Measurements from ENCODE around the gene CARD6.
"Not testable (repeated sequence)": the region's sequence is repeated elsewhere in the genome, so short reads cannot be mapped to it uniquely, and the experiment has no call there.

CARD6 gene, protein sequence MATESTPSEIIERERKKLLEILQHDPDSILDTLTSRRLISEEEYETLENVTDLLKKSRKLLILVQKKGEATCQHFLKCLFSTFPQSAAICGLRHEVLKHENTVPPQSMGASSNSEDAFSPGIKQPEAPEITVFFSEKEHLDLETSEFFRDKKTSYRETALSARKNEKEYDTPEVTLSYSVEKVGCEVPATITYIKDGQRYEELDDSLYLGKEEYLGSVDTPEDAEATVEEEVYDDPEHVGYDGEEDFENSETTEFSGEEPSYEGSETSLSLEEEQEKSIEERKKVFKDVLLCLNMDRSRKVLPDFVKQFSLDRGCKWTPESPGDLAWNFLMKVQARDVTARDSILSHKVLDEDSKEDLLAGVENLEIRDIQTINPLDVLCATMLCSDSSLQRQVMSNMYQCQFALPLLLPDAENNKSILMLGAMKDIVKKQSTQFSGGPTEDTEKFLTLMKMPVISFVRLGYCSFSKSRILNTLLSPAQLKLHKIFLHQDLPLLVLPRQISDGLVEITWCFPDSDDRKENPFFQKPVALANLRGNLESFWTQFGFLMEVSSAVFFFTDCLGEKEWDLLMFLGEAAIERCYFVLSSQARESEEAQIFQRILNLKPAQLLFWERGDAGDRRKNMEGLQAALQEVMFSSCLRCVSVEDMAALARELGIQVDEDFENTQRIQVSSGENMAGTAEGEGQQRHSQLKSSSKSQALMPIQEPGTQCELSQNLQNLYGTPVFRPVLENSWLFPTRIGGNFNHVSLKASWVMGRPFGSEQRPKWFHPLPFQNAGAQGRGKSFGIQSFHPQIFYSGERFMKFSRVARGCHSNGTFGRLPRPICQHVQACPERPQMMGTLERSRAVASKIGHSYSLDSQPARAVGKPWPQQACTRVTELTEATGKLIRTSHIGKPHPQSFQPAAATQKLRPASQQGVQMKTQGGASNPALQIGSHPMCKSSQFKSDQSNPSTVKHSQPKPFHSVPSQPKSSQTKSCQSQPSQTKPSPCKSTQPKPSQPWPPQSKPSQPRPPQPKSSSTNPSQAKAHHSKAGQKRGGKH

DNA sequence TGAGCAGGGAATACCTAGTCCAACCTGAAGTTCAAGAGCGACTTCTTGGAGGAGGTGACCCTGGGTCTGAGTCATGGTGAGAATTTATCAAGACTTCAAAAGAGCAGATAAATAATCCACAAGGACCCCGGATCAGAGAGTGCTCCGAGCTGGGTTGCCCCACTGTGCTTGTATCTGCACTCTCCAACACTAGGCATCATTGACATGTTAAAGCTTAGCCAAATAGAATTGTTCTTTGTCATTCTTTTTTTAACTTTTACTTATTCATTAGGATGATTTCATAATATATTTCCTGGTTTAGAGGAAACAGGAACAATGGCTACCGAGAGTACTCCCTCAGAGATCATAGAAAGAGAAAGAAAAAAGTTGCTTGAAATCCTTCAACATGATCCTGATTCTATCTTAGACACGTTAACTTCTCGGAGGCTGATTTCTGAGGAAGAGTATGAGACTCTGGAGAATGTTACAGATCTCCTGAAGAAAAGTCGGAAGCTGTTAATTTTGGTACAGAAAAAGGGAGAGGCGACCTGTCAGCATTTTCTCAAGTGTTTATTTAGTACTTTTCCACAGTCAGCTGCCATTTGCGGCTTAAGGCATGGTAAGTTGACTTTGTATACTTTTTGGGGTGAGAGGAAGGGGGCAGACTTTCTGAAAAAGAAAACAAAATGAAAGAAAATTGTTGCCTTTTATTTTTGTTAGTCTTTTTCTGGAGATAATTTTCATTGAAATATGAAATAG lies at the start of gene CARD6:
Gene CARD6 (plus strand): TSS at position 300 of the 738 bp plus-strand sequence. CDS start 16 bp downstream, at position 316.
- peak; percentile 49 for DNase-seq

DNA sequence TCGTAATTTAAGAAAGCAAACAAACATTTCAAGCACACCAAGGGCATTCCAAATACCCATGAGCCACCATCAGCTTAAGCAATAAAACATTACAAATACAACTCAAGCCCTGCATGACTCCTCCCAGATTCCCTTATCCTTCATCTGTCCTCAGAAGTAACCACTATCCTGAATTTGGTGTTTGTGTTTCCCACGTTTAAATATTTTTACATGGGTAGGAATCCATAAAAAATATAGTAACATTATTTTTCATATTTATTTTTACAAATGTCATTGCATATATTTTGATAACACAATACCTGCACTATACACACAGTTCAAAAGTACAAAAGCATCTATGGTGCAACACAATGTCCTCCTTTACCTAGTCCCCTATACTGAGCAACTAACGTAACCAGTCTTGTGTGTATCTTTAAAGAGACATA lies 49.4 kb upstream of the CARD6 start:
- no peak for DNase-seq

DNA sequence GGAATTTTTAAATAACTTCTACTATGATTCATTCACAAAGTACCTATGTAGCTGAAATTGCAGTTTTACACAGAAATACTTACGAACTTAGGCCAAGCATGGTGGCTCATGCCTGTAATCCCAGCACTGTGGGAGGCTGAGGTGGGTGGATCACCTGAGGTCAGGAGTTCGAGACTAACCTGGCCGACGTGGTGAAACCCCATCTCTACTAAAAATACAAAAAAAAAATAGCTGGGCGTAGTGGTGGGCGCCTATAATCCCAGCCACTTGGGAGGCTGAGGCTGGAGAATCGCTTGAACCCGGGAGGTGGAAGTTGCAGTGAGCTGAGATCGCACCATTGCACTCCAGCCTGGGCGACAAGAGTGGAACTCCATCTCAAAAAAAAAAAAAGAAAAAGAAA lies 48.5 kb upstream of the CARD6 start:
- DNase-seq, result not testable (repeated sequence)

DNA sequence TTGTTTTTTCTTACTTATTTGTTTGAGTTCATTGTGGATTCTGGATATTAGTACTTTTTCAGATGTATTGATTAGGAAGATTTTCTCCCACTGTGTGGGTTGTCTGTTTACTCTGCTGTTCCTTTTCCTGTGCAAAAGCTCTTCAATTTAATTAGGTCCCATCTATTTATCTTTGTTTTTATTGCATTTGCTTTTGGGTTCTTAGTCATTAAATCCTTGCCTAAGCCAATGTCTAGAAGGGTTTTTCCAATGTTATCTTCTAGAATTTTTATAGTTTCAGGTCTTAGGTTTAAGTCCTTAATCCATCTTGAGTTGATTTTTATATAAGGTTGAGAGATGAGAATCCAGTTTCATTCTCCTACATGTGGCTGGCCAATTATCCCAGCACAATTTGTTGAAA lies 46.8 kb upstream of the CARD6 start:
- not testable (repeated sequence) for DNase-seq

DNA sequence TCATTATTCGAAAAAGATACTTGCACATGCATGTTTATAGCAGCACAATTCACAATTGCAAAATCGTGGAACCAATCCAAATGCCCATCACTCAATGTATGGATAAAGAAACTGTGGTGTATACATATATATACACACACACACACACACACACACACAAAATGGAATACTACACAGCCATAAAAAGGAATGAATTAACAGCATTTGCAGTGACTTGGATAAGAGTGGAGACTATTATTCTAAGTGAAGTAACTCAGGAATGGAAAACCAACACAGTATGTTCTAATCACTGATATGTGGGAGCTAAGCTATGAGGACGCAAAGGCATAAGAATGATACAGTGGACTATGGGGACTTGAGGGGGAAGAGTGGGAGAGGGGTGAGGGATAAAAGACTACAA lies 46.3 kb upstream of the CARD6 start:
- not testable (repeated sequence) for DNase-seq

DNA sequence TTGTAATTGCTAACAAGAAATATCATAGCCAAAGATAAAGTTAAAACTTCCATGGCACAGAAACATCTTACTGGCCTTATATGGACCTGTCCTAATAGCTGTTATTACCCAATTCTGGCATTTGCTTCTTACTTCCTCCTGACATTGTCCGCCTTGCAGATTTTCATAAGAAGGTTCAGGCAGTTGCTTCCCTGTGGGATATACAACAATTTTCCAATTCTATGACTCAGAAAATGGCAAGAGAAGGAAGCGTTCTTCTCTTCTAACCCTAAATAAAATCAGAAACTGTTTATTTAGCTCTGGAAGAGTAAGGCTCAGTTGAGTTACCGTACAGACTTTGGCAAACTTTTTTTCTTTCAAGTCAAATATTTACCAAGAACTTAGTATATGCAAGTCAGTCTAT lies 44.7 kb upstream of the CARD6 start:
- no peak for DNase-seq

DNA sequence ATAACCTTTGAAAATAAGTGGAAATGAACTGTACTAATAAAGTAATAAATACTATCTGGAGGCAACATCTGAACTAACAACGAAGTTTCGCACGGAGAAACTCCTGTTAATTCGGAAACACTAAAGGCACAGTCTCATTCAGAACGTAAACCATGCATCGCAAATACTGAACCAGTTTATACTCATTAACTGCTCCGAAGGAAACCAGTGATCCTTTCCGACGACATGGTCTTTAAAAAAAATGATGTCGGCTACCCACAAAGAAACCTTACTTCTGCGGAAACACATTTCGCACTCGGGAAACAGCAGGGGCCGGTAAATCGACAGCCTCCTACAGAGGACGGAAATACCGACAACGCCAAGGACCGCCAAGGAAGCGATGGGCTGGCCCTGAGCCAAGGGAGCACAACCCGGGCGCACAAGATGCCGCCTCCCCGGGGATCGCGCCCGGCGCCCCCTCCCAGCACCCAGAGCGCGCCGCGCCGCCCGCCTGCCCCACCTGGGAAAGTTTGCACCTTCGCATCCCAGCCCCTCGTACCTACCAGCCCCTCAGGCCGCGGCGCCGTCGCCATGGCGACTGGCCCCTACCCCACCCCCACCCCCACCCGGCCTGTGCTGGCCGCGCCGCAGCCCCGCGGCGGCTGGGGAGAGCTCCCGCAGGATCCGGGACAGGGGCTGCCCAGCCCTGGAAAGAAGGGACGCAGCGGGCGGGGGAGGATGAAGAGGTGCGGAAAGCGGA lies 43.7 kb upstream of the CARD6 start:
- peak; percentile 77 for DNase-seq

DNA sequence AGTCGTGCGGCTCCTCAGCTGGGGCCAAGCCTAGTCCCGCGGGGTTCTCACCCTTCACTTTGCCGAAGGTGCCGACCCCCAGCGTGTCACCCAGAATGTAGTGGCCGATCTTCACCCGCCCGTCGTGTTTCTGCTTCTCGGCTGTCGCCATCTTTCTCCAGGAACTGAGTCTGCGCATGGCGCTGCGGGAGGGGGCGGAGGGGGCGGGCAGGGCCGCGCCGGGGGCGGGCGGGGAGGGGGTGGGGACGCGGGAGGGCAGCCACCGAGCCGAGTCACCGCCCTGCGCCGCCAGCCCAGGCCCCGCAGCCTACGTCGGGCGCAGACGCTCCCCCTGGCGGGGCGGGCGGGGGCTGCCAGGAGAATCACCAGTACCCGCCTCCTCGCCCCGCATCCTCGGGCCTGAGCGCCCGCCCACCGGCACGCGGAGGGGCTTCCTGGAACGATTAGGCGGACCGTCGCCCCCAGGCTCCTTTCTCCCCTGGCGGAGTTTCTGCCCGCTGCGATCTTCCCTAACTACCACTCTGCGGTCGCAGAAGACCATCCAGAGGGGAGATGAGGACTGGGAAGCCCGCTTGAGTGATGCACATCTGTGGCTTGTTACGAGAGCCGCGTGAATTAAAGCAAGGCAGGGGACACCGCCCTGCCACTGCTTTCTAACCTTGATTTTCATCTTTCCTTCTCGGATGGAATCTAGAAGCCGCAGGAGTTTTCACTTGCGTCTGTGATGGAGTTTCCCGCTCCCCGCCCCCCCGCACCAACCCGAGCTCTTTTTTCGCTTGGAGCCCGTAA lies 43.0 kb upstream of the CARD6 start, which contains the start of gene PRKAA1:
Gene PRKAA1 (minus strand): TSS at position 363 of the 789 bp plus-strand sequence. CDS start 185 bp downstream, at position 178.
- DNase-seq, result peak; percentile 83

DNA sequence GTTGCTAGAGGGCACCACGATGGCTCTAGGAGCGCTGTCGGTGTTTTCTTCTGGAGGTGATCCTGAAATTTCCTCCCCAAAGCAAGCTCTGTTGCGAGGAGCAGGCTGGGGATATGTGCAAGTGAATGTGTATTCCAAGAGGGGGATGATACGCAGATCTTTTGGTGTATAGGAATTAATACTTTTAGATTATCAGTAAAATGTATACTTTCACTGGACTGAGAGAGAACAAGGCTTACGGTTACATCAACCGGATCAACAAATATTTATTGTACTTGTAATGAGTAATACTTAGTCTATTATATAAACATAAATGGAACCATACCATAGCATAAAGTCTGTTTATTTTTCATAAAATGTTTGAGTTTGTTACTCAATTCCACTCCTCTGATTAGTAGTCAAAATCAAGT lies 42.4 kb upstream of the CARD6 start:
- DNase-seq, result no peak

DNA sequence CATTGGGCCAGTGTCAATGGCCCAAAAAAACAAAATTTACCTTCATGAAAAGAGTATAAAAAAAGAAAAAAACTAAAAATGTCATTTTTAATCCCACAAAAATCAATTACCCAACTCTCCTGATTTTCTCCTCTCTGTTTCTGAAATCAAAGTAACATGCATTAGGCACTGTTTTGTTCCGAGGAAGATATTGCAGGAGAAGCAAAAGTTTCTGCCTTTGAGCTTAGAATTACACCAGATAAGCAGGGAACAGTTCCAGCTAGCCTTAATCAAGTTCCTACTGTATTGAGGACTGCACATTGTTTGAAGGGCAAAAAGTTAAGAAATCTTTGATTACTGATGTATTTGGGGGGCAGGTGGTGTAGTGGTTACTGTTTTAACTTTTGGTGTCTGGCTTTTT lies 41.9 kb upstream of the CARD6 start:
- no peak for DNase-seq

DNA sequence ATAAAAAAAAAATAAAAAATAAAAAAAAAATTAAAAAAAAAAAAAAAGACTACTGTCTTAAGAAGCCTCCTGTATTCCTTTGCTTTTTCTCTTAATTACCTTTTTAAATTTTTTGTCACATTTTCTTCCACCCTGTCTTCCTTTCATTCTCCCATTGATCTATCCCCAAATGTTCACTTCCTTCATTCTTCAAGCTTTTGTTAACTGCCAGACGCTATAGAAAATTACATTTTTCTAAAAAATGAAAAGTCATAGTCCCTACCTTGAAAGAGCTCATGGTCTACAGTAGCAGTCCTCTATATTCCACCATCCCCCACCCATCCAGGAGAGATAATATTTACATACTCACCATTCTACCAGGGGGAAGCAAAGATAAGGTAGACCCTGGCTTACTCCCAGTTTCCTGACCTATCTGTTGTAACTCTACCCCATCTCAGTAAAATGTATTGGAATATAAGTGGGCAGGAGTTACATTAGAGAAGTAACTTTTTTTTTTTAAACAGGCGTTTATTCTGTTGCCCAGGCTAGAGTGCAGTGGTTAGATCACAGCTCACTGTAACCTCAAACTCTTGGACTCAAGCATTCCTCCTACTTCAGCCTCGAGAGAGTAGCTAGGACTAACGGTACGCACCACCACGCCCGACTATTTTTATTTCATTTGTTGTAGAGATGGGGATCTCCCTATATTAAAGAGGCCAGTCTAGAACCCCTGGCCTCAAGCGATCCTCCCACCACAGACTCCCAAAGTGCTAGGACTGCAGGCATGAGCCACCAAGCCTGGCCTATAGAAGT lies 39.2 kb upstream of the CARD6 start:
- DNase-seq, result no peak

DNA sequence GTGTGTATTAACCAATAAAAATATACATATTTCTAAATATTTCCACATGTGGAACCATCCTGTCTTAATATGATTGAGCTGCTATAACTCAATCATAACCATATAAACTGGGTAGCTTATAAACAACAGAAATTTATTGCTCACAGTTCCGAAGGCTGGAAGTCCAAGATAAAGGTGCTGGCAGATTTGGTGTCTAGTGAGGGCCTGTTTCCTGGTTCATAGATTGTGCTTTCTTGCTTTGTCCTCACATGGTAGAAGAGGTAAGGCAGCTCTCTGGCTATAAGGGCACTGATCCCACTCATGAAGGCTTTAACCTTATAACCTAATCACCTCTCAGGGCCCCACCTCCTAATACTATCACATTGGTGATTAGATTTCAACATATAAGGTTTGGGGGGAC lies 29.0 kb upstream of the CARD6 start:
- no peak for DNase-seq

DNA sequence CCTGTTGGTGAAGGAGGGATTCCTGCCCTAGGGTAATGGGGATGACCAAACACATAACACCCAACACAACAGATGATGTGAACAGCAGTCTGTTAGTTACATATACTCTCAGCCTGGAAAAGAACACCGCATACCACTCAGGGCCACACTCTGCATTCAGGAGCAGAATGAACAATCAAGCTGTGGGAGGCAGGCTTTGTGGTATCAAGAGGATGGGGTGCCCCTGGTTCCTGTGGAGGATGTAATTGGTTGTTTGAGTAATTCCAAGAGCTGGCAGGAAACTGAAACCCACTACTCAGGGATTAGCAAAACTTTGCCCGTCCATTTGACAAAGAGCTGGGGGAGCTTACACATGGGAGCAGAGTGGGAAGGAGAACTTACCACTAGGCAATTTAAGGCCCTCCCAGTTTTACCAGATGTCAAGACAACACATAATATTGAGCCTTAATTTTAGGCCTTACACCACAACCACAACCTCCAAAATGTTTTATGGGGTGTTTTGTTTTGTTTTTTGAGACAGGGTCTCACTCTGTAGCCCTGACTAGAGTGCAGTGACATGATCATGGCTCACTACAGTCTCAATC lies 27.4 kb upstream of the CARD6 start:
- no peak for DNase-seq

DNA sequence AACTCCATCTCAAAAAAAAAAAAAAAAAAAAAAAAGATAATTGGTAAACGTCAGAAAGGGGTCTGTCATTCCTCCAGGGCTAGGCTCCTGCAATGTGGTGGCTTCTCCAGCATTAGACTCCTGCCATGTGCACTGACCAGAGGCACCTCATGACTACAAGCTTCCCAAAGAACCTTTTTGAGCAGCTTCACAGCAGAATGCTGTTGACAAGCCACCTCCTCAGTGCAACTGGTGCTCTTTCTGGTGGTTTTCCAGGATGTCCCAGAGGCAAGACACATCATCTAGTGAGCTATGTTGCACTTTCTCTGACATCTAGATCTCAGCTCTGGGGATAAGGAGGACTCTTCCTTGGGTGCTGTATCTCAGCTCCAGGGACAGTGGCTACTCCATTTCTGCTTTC lies 17.7 kb upstream of the CARD6 start:
- DNase-seq, result no peak

DNA sequence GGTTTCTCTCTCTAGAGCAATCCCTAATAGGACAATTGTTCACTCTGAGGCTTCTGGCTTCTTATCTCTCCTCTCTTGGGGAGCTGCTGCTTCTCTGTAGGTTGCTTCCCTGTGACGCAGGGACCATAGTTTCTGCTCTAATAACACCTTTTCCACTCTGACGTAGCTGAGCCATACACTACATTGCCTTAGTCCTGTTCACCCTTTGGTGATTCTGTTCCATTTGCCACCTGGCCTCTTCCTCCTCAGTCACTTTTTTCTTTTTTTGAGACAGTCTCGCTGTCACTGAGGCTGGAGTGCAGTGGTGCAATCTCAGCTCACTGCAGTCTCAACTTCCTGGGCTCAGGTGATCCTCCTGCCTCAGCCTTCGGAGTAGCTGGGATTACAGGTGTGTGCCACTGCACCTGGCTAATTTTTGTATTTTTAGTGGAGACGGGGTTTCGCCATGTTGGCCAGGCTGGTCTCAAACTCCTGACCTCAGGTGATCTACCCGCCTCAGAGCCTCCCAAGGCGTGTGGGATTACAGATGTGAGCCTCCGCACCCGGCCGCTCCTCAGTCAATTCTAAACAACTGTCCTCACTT lies 15.6 kb upstream of the CARD6 start:
- DNase-seq, result not testable (repeated sequence)

DNA sequence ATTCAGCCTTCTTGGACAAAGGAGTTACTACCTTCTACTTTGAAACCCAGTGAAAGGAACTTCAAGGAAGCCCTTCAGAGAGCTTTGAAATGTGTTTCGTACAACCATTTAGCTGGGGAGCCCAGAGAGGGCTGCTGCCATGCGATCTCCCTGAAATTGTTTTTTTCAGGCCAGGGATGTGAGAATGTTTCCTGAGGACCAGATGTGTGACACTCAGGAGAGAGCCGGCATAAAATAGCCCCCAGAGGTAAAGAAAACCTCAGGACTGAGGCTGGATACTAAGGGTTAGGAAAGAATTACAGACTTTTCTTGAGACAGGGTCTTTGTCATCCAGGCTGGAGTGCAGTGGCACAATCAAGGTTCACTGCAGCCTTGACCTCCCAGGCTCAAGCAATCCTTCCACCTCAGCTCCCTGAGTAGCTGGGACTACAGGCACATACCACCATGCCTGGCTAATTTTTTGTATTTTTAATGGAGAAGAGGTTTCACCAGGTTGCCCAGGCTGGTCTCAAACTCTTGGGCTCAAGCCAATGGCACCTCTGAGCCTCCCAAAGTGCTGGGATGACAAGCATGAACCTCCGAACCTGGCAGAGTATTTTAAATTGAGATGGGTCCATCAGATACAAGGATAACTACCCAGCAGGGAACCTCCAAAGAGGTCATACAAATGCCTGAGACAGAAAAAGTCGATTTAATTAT lies 14.5 kb upstream of the CARD6 start:
- no peak for DNase-seq

DNA sequence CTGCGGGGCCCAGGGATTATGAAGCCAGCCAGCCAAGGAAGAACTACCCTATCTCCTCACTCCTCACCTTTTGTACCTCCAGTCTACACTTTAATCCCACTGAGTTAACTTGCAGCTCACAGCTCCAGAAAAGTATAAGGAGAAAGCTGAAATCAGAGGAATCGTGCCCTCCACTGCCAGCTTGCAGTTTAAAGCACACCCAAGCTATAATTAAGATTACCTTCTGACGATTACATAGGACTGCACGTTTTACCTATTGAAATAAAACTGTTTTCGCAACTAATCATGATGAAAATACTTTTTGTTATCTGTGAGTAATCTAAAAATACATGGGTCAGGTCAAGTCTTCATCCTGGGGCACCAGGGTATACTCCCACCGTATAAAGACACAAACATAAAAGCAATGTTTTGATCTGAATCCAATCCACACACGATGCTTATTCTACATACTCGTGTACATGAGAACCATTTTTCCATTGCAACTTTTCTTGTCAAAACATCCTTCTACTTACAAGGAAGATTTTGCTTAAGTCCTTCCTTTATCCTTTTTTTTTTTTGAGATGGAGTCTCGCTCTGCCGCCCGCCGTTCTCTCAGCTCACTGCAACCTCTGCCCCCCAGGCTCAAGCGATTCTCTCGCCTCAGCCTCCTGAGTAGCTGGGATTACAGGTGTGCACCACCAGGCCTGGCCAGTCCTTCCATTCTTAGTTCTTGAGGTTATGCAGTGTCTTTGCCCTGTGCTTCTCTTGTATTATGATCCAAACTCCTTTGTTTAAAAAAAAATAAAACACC lies 13.8 kb upstream of the CARD6 start:
- no peak for DNase-seq
